GM11168 (cell line): ENCODE measurements around the gene CASP7.
"Not testable (repeated sequence)": the region's sequence is repeated elsewhere in the genome, so short reads cannot be mapped to it uniquely, and the experiment has no call there.

Experiments used
- in situ Hi-C: fragments of 300-500 bp; cut with MboI; formaldehyde crosslinking; loops from one replicate; pipeline ENCODE4 v1.12.0; 2022; ENCODE audit warnings: low sequenced_read_pairs; ENCODE audit not compliant: unreplicated experiment

The CASP7 gene

GRCh38 chr10:113746217-113746957 lies 66.7 kb downstream of the CASP7 start:
- in situ Hi-C loops: no loop called here

- in situ Hi-C loops: no loop called here
Observed at GRCh38 chr10:113751181-113751732, 71.5 kb downstream of the CASP7 start, which contains the start of gene PLEKHS1. Gene PLEKHS1, plus strand, starts transcription at chr10:113751682. Its CDS starts 3,596 bp downstream, at chr10:113755278.

DNA sequence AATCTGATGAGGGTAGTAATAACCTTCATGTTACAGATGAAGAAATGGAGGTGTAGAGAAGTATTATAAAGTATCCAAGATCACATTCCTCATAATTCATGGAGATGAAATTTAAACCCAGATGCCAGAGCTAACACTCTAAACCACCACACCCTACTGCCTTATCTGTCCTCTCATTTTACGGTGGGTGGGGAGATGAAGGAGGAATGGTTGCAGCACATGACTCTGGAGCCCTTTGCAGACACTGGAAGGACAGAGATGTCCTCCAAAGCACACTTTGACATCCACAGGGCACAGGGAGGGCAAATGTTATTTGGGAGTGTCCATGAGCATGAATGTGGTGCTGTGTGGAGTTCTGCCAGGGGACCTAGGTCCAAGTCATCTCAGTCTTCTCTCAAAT lies 72.8 kb downstream of the CASP7 start:
- in situ Hi-C loops: no loop called here

GRCh38 chr10:113753020-113753692 lies 73.4 kb downstream of the CASP7 start:
- in situ Hi-C loops: no loop called here

GRCh38 chr10:113754125-113754524 lies 74.4 kb downstream of the CASP7 start:
- in situ Hi-C loops: no loop called here

DNA sequence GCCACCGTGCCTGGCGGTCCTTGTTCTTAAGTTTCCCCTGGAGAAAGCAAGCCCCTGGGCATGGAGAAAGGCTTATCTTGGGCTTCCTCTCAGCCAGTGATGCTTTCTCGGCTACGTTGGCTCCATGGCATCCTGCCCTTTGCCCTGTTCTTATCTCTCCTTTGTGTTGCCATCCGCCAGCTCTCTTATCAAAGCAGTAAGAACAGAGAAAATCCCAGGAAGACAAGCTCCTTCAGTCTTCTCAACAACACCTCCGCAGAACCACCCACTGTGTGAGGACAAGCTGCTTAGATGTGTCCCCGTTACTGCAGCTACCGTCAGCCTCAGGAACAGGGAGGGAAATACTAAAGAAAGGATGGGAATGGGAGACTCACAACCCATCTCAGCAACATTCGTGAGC lies 75.1 kb downstream of the CASP7 start:
- in situ Hi-C loops: no loop called here

- in situ Hi-C loops: no loop called here
Observed at GRCh38 chr10:113756940-113757543, 77.3 kb downstream of the CASP7 start.

GRCh38 chr10:113762083-113762482 lies 82.4 kb downstream of the CASP7 start:
- in situ Hi-C loops: no loop called here

GRCh38 chr10:113764582-113764981 lies 84.9 kb downstream of the CASP7 start:
- in situ Hi-C loops: no loop called here

GRCh38 chr10:113765910-113766309 lies 86.2 kb downstream of the CASP7 start:
- in situ Hi-C loops: no loop called here

GRCh38 chr10:113767222-113767621 lies 87.5 kb downstream of the CASP7 start:
- in situ Hi-C loops: no loop called here

GRCh38 chr10:113770346-113770745 lies 90.6 kb downstream of the CASP7 start:
- in situ Hi-C loops: no loop called here

GRCh38 chr10:113771131-113771530 lies 91.4 kb downstream of the CASP7 start:
- in situ Hi-C loops: not testable (repeated sequence)

DNA sequence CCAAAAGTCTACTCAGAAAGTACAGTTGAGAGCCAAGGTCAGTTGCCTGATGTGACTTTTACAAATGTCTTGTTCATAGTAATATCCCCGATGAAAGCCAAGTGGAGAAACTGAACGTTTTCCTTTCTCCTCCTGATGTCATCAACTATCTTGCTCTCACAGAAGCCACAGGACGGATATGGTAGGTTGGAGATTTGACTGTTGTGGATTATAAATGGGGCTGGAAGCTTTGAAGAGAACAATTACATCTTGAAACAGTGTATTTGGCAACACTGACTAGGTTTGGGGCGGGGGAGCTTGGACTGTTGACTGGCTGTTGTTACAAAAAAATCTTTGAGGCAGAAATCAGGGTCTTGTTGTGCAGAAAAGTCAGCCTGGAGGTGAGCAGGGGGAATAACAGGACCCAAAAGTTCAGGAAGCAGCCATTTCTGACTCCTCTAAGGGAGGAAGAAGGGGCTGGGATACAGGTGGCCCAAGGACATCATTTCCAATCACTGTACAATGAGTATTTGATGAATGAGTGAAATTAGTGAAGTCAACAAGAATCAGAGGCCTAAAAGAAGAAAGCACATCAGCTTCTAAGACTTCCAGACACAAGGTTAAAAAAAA lies 96.1 kb downstream of the CASP7 start:
- in situ Hi-C loops: no loop called here

DNA sequence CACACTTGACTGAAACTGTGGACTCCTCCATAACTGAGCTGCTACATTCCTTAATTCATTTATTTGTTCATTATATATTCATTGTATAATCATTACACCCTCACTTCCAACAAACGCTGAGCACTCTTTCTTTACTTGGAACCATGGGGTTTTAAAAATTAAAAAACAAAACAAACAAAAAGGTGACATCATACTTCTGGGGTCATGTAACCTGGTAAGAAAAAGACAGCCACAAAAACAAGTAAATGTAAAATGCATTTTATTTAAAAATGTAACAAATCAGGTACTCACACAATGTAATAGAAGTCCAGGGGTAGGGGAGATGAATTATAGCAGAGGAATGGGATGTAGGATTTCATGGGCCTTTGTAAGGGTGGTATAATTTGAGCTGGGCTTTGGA lies 96.8 kb downstream of the CASP7 start:
- in situ Hi-C loops: no loop called here
